Spleen (tissue), 7 donors: ENCODE measurements around the gene TAF3.

Experiments
- CTCF ChIP-seq, 11 experiments: fragments of 200-600 bp in 7 of 11; fragments of 450-650 bp in 4 of 11; sonication (generic) in 4 of 11; IDR thresholded peaks in 8 of 11; conservative IDR thresholded peaks in 3 of 11; 1 replicate in 7 of 11; 2 replicates in 4 of 11; pipeline versions ENCODE4 v1.4.0 to v1.8.0; 2016 to 2021; ENCODE audit warnings: antibody characterized with exemption in 11 of 11, inconsistent platforms in 4 of 11, mild to moderate bottlenecking in 1 of 11
- POLR2AphosphoS5 ChIP-seq, 3 donors: sonication (generic); formaldehyde crosslinking; IDR thresholded peaks; one replicate each; pipeline ENCODE4 v1.5.1; 2017; ENCODE audit warnings: antibody characterized with exemption in 3 of 3
- donor health status: DM: no; HTN: no; CAD: no; lungs with moderate emphysema.
- donor health status: DM: no; HTN: no; CAD: no.
- donor health status: DM: no; HTN: no; CAD: no.

GRCh38 chr10:7804216-7804615 lies 14.1 kb upstream of the TAF3 start:
- TF ChIP-seq CTCF (IDR thresholded peaks at IDR 0.05 in 8 of 11, conservative IDR thresholded peaks at IDR 0.05 in 3 of 11) (no peak), POLR2AphosphoS5 (IDR thresholded peaks at IDR 0.05) (no peak)
